Measurements from ENCODE around the gene ZNF786. TPM values are rescaled to one million over a fixed set of nuclear protein-coding genes. Genes with fewer than 3 reads are reported as not detected.

ZNF786 gene
- polyA plus RNA-seq, 3 donors, result 0.84 to 2.6 (median 1.2) TPM

DNA sequence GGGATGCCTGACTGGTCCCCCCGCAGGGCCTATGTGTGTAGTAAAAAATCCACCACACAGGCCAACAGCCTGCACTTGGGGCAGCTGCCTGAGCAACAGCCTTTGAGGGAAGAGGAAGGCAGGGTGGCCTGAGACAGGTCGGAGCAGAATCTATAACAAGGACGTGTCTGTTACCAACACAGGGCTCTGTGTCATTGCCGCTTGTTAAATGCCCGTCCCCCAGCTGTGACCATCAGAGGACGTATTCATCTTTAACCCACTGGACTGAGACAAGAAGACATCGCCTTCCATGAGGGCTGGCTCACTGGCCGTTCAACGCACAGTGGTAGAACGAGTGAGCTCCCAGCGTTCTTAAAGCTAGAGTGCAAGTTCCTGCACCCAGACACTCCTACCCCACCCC lies 70.0 kb downstream of the ZNF786 start:
- Histone ChIP-seq H3K27me3 (ENCODE audit: control insufficient read depth in 2 of 2, insufficient read depth in 2 of 2, low read length in 2 of 2) (no peaks in the 10 kb centered on the region), H2AFZ (ENCODE audit: insufficient read depth, low read depth, low read length, poor library complexity, severe bottlenecking) (no peak overlapping the region), H3K4me3 (replicated peaks in 1 of 3; ENCODE audit: low read depth in 2 of 3, low read length in 3 of 3) (no peak overlapping the region), H3K79me2 (ENCODE audit: insufficient read depth, low read length) (peaks cover 45% of the 10 kb centered on the region), H4K20me1 (ENCODE audit: insufficient read depth, low read length) (peaks cover 12% of the 10 kb centered on the region), H3K9ac (ENCODE audit: insufficient read depth, low read length, poor library complexity, severe bottlenecking) (no peak overlapping the region), H3K9me3 (replicated peaks in 1 of 2; ENCODE audit: control insufficient read depth in 1 of 2, insufficient read depth in 1 of 2, low read length in 2 of 2) (no peaks in the 10 kb centered on the region), H3K36me3 (replicated peaks in 1 of 2; ENCODE audit: control insufficient read depth in 1 of 2, insufficient read depth in 2 of 2, low read length in 2 of 2) (peaks cover 33 to 55% of the 10 kb centered on the region in 2 donors), H3K27ac (ENCODE audit: low read depth in 1 of 2, low read length in 2 of 2) (no peak overlapping the region), H3K4me1 (ENCODE audit: control insufficient read depth in 1 of 2, insufficient read depth in 2 of 2, low read length in 2 of 2) (no peaks in the 10 kb centered on the region), H3K4me2 (replicated peaks; ENCODE audit: extremely low read depth, low read length, poor library complexity, severe bottlenecking) (no peak overlapping the region)
- peaks cover 6% of the 10 kb centered on the region for H3K4me1 Mint-ChIP-seq
- intact Hi-C loops (cut with micrococcal nuclease), result loop anchor here in 1 of 2 donors (10.0 kb wide), 1 partner anchor 604 kb away; no protein-coding TSS in a partner anchor
- H3K36me3 Mint-ChIP-seq, result peaks cover 31 to 65% of the 10 kb centered on the region in 2 donors
- H3K27me3 Mint-ChIP-seq (ENCODE audit: low read depth in 3 of 3), result peaks cover 0 to 2% (median 0%) of the 10 kb centered on the region in 3 donors
- no peak for DNase-seq
- TF ChIP-seq, protein P1, sequence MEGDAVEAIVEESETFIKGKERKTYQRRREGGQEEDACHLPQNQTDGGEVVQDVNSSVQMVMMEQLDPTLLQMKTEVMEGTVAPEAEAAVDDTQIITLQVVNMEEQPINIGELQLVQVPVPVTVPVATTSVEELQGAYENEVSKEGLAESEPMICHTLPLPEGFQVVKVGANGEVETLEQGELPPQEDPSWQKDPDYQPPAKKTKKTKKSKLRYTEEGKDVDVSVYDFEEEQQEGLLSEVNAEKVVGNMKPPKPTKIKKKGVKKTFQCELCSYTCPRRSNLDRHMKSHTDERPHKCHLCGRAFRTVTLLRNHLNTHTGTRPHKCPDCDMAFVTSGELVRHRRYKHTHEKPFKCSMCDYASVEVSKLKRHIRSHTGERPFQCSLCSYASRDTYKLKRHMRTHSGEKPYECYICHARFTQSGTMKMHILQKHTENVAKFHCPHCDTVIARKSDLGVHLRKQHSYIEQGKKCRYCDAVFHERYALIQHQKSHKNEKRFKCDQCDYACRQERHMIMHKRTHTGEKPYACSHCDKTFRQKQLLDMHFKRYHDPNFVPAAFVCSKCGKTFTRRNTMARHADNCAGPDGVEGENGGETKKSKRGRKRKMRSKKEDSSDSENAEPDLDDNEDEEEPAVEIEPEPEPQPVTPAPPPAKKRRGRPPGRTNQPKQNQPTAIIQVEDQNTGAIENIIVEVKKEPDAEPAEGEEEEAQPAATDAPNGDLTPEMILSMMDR (IDR thresholded peaks at IDR 0.05), result no peak
- no peaks in the 10 kb centered on the region for H3K9me3 Mint-ChIP-seq
- H3K27ac Mint-ChIP-seq, result peak overlapping the region in 2 of 7 donors; percentile 36 to 58
- WGBS (ENCODE audit: insufficient coverage), result 91% methylated on average over 10 of the region's 11 CpGs
- H3K4me3 Mint-ChIP-seq, result no peak overlapping the region

Small RNAs within 50 kb of the gene (small RNA-seq; reads per million reads assigned to genes)
- gene COX6B1P1 (ENCODE audit: insufficient read length, low read depth), result not detected
- gene RN7SL521P (ENCODE audit: insufficient read length, low read depth), result not detected
- 0.71 reads per million for gene RNU6-650P (ENCODE audit: insufficient read length, low read depth)

Other genes with a start within 250 kb of the ZNF786 start
- gene EZH2, start 206.4 kb downstream of the ZNF786 start, polyA plus RNA-seq, result 1 to 10 TPM; 1.3 to 6.1 (median 1.6) TPM
- gene PDIA4, start 62.2 kb downstream of the ZNF786 start, polyA plus RNA-seq, result 10 to 100 TPM; 36.5 to 51.2 (median 37.0) TPM
- under 1 TPM in 2 of 3 donors, not detected in 1; 0.15 to 0.17 TPM for gene ZNF425, start 35.6 kb upstream of the ZNF786 start, polyA plus RNA-seq
- gene ZNF398, start 56.7 kb upstream of the ZNF786 start, polyA plus RNA-seq, result 1 to 10 TPM; 3.0 to 3.7 (median 3.1) TPM
- 1 to 10 TPM in 1 of 3 donors, under 1 TPM in 2; 0.51 to 6.2 (median 0.86) TPM for gene ZNF282, start 104.8 kb upstream of the ZNF786 start, polyA plus RNA-seq
- gene ZNF212, start 148.9 kb upstream of the ZNF786 start, polyA plus RNA-seq, result 1 to 10 TPM; 1.6 to 5.9 (median 2.3) TPM
- gene ZNF783, start 171.5 kb upstream of the ZNF786 start, polyA plus RNA-seq, result 10 to 100 TPM in 1 of 3 donors, 1 to 10 TPM in 2; 1.2 to 16.7 (median 1.5) TPM